ENCODE measurements around the gene COPS9. TPM values are rescaled to one million over a fixed set of nuclear protein-coding genes. Genes with fewer than 3 reads are reported as not detected.

COPS9 gene
- total RNA-seq, 3 donors from 2014 or later: 171 to 191 (median 172) TPM

DNA sequence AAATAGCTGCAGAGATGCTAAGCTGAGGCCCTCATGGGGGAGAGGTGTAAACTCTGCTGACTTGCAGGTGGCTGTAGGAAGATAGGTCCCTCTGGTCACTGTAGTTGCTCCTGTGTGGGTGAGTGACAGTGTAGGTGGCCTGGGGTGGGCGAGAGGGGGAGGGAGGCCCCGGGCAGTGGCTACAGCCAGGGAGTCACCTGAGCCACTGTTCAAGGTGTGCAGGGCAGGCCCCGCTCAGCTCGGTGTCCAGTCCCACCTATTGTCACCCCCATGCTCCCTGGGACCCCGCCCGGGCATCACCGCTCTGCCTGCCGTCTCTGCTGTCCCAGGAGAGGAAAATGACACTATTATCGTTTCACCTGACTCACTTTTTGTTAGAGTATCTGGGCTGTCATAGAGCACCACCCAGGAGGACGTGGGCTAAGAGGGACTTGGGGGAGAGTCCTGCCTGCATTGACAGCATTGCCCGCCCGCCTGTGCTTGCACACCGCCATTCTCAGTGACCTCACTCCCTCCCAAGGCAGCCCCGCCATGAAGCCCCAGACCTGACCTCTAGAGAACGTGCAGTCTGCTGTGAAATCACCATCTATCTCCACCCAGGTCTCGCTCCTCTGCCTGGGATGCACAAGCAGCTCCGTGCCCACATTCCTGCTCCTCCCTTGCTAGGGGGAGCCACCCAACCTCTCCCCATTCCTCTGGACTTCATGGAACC lies 29.2 kb downstream of the COPS9 start:
- no peaks in the 10 kb centered on the region for H3K36me3 Mint-ChIP-seq (ENCODE audit: insufficient read depth)
- DNase-seq (no peak), ATAC-seq (no peak)
- H3K9me3 Mint-ChIP-seq: no peaks in the 10 kb centered on the region
- peaks cover 12% of the 10 kb centered on the region for H3K27me3 Mint-ChIP-seq (ENCODE audit: low read depth)
- H3K4me3 Mint-ChIP-seq: no peak overlapping the region
- H3K4me1 Mint-ChIP-seq (ENCODE audit: low read depth): no peaks in the 10 kb centered on the region

DNA sequence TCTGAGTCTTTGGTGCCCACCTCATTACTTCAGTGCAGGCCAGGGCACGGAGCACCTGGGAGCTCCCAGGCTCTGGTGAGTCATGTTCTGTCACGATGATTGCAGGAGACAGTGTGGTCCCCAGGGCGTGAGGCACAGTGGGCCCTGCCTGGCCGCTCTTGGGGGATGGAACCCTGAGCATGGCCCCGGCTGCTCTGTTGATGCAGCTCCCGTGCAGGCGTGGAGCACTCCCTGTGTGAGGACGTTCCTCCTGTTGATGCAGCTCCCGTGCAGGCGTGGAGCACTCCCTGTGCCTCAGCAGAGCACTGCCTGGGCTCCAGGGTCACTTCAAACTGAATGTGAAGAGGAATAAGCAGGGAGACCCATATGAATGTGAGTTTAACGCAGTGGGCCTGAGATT lies 30.1 kb downstream of the COPS9 start:
- no peak for ATAC-seq
- H3K4me3 Mint-ChIP-seq: no peak overlapping the region
- no peaks in the 10 kb centered on the region for H3K9me3 Mint-ChIP-seq
- H3K27me3 Mint-ChIP-seq (ENCODE audit: low read depth): peaks cover 9% of the 10 kb centered on the region
- no peaks in the 10 kb centered on the region for H3K36me3 Mint-ChIP-seq (ENCODE audit: insufficient read depth)
- no peak for DNase-seq
- H3K4me1 Mint-ChIP-seq (ENCODE audit: low read depth): no peaks in the 10 kb centered on the region

DNA sequence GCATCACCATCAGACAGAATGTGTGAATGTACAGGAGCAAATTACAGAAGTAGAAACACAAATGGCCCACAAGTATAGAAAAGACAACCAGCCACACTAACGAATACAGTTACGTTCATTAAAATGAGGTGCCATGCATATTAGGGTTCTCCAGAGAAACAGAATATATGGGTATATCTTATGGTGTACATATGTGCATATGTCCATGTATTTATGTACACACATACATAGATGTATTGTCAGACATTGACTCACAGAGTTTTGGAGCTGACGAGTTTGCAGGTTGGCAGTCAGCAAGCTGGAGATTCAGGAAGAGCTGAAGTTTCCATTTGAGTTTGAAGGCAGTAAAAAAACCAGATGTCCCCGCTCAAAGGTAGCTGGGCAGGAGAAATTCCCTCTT lies 33.0 kb downstream of the COPS9 start:
- H3K4me3 Mint-ChIP-seq: no peak overlapping the region
- DNase-seq: no peak
- H3K9me3 Mint-ChIP-seq: peaks cover 6% of the 10 kb centered on the region
- H3K4me1 Mint-ChIP-seq (ENCODE audit: low read depth): no peaks in the 10 kb centered on the region
- no peaks in the 10 kb centered on the region for H3K36me3 Mint-ChIP-seq (ENCODE audit: insufficient read depth)
- no peak for ATAC-seq
- peaks cover 31% of the 10 kb centered on the region for H3K27me3 Mint-ChIP-seq (ENCODE audit: low read depth)

DNA sequence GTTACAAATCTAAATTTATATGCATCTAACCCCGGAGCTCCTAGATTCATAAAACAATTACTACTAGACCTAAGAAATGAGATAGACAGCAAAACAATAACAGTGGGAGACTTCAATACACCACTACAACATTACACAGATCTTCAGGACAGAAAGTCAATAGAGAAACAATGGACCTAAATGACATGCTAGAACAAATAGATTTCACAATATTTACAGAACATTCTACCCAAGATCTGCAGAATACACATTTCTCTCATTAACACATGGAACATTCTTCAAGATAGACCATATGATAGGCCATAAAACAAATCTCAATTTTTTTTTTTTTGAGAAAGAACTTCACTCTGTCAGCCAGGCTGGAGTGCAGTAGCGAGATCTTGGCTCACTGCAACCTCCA lies 37.8 kb downstream of the COPS9 start:
- Mint-ChIP-seq H3K36me3 (ENCODE audit: insufficient read depth) (peaks cover 3% of the 10 kb centered on the region), H3K4me1 (ENCODE audit: low read depth) (no peaks in the 10 kb centered on the region), H3K9me3 (peaks cover 13% of the 10 kb centered on the region)

DNA sequence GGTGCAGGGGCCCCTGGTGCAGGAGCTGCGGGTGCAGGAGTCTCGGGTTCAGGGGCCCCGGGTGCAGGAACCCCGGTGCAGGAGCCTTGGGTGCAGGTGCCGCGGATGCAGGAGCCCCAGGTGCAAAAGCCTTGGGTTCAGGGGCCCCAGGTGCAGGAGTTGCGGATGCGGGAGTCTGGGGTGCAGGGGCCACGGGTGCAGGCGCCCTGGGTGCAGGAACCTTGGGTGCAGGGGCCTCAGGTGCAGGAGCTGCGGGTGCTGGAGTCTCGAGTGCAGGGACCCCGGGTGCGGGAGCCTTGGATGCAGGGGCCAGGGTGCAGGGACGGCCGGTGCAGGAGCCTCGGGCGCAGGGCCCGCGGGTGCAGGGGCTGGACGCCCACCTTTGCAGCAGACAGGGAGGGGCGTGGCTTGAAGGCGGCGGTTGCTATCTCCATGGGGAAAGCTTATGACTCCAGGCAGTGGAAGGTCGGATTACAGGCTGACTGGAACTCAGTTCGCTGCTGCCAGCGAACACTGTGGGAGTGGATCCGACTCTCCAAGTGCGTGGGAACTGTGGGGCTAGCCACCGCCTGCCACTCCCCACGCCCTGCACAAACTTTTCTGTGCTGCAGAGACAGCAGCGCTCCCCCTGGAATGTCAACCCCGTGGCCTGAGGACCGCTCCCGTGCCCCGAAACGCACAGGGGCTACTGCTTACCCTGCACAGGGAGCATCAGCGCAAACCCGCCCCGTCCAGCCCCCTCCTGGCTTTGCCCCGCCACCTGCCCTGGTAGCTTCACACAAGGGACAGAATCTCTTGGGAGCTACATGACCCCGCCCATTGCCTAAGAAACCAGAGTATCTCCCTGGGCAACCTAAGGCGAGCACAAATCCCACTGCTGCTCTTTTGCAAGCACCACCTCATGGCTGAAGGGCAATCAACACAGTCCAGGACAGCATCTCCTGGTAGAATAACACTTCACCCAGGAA lies 40.3 kb downstream of the COPS9 start:
- Mint-ChIP-seq H3K9me3 (peaks cover 13% of the 10 kb centered on the region), H3K36me3 (ENCODE audit: insufficient read depth) (peaks cover 3% of the 10 kb centered on the region), H3K27me3 (ENCODE audit: low read depth) (peaks cover 76% of the 10 kb centered on the region), H3K4me3 (no peak overlapping the region), H3K4me1 (ENCODE audit: low read depth) (no peaks in the 10 kb centered on the region)
- DNase-seq (no peak), ATAC-seq (no peak)

More for the DNA sequence above, 37.8 kb downstream of the COPS9 start:
- no peak for DNase-seq
- ATAC-seq: no peak
- peaks cover 64% of the 10 kb centered on the region for H3K27me3 Mint-ChIP-seq (ENCODE audit: low read depth)
- no peak overlapping the region for H3K4me3 Mint-ChIP-seq

DNA sequence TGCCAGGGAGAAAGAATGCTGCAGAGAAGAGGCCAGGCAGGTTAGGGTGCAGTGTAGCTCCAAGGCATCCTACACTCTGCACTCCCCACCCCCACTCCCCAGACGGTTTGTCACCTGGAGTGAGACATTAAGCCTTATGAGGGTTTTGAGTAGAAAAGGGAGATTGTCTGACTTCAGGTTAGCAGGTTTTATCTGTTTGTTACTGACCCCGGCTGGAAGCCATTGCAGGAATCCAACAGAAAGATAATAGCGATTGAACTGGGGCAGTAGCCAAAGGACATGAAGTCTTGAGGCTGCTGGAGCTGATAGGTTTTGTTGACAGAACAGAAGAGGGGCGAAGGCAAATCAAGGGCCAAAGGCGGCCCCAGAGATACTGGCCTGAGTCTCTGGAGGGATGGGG lies 46.8 kb downstream of the COPS9 start:
- no peak for ATAC-seq
- peaks cover 19% of the 10 kb centered on the region for H3K9me3 Mint-ChIP-seq

DNA sequence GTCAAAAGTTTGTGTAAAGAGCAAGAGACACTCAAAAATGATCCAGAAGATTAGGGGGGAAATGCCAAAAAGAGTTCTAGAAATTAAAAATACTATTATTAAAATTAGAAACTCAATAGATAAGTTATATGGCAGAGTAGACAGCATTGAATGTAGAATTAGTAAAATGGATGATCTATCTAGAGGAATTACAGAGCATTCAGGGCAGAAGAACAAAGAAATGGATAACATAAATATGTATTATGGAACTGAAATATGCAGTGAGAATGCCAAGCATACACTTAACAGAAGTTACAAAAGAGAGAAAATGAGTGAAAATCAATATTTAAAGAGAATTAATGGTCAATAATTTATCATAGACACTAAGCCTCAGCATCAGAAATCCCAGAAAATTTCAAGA lies 49.5 kb downstream of the COPS9 start:
- peaks cover 19% of the 10 kb centered on the region for H3K9me3 Mint-ChIP-seq
- ATAC-seq (no peak), DNase-seq (no peak)
- no peaks in the 10 kb centered on the region for H3K4me1 Mint-ChIP-seq (ENCODE audit: low read depth)
- H3K27me3 Mint-ChIP-seq (ENCODE audit: low read depth): peaks cover 37% of the 10 kb centered on the region
- no peak overlapping the region for H3K4me3 Mint-ChIP-seq
- no peaks in the 10 kb centered on the region for H3K36me3 Mint-ChIP-seq (ENCODE audit: insufficient read depth)

More for the DNA sequence above, 46.8 kb downstream of the COPS9 start:
- Mint-ChIP-seq H3K36me3 (ENCODE audit: insufficient read depth) (no peaks in the 10 kb centered on the region), H3K4me3 (no peak overlapping the region), H3K27me3 (ENCODE audit: low read depth) (peaks cover 49% of the 10 kb centered on the region), H3K4me1 (ENCODE audit: low read depth) (no peaks in the 10 kb centered on the region)
- no peak for DNase-seq

Other genes with a start within 250 kb of the COPS9 start
- 100 to 1,000 TPM; 122 to 128 (median 128) TPM for gene NDUFA10, start 111.0 kb downstream of the COPS9 start, total RNA-seq
- not detected for gene OR6B2, start 105.9 kb downstream of the COPS9 start, total RNA-seq
- gene OR6B3, start 82.8 kb downstream of the COPS9 start, total RNA-seq: not detected
- not detected for gene OTOS, start 4.4 kb upstream of the COPS9 start, total RNA-seq

All from activated T-cell treated with anti-CD3 and anti-CD28 coated beads, Interleukin-2, amount 50 U/mL, for 4 hours (primary cell).